Stimulated activated CD8-positive, alpha-beta memory T cell treated with anti-CD3 and anti-CD28 coated beads, Interleukin-15, amount 100 ng/mL, for 1 hour (primary cell): ENCODE results near the gene PAK5.

Experiments used
- DNase-seq: peaks from one replicate; pipeline ENCODE4 v3.0.0-alpha.2; 2020; ENCODE audit warnings: low read depth

PAK5 gene

DNA sequence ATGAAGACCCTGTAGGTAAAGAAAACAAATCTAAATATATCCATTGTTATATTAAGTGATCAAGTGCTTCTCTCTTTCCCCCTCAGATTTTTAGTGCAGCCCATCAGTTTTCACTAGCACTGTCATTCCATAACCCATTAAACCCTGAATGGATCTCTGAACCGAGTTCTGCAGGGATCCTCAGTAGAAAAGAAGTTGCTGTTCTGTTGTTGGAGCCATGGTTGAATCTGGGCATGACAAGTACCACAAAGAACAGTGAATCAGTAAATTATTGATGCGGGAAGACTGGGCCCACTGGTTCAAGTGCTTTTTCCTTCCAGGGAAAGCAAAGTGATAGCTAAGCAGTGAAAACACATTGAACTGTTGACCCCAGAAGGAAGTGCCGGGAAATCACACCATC lies 264.1 kb downstream of the PAK5 start:
- no peak for DNase-seq

DNA sequence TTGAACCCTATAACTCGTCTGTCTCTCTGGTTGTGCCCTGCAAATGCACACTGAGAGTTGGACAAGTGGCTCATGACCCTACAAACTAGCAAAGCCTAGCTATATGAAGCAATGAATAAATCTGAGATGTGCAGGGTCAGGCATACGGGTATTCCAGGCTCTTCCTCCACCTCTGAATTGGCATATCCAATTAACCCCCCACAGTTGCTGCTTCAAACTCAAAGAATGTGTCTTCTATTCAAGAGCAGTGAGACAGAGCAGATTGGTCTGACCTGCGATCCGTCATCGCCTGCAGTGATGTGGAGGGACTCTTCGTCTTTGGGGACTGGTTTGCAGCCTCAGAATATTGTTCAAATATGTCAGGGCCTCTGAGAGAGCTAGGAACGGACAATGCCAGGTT lies 264.7 kb downstream of the PAK5 start:
- no peak for DNase-seq

DNA sequence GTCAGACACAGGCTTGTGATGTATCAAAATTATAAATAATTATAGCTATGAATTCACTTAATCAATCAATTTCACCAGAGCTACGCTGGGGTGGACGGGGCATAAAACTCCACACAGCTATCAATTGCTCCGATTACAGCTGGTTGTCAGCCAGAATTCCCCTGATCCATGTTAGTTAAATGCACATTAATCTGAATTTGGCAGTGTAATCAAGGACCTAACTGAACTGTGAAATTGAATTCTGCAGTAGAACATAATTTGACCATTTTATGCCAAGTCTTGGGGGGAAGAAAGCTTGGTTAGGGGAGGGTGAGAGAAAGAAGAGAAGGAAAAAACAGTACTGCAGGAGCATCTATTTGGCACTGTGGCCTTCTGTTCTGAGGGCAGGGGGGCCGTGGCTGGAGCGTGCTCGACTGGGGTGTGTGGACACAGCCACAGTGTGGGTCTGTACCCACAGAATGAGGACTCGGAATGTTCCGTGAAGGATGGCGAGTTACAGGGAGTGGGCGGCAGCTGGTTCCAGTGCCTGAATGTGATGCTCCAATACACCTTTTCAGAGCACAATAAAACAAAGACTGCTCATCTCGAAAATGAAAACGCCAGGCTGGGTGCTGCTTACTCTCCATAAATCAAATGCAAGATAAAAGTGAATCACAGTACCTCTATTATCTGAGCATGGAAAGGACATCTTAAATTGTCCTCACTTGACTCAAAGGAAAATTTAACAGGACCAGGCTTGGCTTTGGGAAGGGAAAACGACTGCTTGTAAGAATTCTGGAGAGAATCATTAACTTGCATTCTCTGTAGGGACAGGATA lies 265.3 kb downstream of the PAK5 start:
- DNase-seq = no peak

DNA sequence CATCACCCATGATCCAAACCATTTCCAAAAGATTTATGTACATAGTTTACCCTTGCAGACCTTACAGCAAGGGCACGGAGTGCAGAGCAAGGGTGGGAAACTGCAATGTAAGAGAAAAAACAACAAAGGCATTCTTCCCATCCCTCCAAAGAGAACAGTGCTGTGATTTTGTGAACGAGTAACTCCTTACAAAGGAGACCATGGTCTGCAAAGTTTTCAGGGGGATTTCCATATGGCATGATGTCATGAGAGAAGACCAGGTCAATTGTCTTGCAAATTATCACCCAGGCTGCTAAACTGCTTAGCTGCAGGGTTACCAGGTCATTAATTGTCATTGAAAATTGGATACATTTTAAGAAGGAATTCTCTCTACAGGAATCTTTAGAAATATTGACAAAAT lies 266.2 kb downstream of the PAK5 start:
- no peak for DNase-seq

DNA sequence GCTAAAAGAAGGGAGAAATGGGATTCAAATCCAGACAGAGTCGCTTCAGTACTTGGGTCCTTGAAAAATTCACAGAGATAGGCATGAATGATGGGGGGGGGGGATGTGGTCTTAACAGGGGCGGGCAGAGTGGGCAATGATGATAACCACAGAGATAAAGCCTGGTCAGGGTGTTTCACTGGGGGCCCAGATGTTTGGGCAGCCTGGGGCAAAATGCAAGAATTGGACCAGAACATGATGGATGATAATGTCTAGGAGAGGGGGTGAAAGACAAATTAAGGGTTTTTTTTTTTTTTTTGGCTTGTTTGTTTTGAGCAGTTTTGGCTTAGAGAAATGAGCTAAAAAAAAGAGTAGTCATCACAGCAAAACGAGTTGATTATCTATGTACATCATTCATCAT lies 267.1 kb downstream of the PAK5 start:
- DNase-seq = no peak

DNA sequence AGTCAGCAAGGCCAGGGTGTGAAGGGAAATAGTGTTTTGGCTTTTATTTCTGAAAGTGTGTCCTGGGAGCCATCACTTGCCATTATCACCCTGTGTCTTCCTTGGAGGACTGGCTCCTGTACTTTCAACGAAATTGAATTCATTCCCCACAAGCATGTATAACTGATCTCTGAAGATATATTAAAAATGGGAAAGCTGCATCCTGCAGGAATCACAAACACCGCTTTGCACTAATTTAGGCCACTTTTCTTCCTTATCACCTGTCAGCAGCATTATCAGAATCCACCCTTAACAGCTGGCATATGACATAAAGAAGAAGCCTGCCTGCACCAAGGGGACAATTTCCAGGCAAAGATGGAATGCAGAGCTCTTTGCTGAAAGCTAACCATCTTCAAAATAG lies 268.3 kb downstream of the PAK5 start:
- DNase-seq = no peak

DNA sequence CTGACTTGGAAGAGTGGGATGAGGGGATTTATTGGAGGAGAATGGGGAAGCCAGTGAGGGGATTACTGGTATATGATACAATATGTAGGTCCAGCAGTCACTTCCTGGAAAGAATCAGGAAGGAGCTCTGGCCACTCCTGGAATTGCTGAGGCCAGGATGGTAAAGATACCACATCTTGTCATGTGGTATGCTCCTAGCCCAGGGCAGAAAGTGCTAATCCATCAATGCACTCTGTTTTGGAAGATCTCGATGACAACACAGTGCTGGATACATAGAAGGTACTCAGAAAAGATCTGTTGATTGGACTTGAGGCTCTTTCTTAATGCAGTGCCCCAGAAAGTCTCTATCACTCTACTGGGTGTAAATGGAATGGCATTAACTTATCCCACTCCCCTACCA lies 271.9 kb downstream of the PAK5 start:
- DNase-seq = no peak

DNA sequence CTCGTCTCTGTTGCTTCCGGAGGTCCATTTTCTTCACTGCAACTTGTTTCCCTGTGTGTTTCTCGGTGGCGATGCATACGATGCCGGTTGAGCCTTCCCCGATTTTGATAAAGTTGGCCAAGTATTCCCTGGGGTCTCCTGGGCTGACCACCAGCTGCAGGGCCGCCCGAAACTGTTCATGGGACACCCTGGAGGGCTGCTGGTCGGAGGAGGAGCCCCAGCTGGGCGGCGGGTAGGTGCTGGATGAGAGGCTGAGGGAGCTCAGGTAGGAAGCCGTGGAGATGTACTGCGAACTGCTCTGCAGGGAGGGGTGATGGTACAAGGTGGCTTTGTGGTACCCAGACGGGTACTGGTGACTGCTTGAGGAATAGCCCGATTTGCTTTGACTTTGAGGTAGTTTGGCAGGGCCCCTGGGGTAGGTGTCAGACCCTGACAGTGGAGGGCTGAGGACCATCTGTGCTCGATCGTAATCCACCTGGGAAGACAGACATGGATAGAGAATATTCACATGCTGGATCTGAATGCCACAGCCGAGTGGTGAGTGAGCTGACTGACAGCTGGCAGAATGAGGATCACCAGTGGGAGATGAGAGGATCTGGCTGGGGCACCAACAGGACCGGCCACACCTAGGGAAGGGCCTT lies 272.8 kb downstream of the PAK5 start:
- DNase-seq = no peak

DNA sequence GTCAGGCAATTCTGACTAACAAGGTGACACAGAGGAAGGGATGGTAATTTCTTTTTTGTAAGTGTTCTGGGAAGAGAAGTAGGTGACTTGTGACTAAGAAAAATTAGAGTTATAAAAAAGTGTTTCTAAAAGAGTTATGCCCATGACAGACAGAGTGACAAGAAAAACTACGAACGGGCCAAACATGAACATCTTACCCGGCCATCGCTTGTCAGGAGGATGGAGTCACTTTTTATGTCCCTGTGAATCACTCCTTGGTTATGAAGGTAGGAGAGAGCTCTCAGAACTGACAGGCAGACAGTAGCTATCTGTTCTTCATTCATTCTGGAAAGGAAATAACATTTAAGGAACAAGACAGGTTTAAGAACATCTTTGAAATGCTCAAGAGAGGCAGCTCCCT lies 281.5 kb downstream of the PAK5 start:
- no peak for DNase-seq

DNA sequence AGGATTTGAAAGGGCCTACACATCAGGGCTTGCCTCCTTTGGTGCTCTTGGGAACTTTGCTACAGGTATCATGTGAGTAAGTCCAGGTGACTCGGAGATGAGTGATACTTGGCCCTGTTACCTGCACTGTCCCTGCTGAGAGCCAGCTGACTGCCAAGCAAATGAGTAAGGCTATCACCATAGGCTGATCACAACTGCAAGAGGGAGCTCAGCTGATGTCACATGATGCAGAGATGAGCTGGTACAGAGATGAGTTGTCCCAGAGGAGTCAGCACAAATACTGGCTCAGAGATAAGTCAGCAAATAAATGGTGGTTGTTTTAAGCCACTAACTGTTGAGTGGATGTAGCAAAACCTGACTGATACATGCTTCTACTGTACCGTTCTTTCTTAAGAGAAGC lies 283.1 kb downstream of the PAK5 start:
- no peak for DNase-seq

DNA sequence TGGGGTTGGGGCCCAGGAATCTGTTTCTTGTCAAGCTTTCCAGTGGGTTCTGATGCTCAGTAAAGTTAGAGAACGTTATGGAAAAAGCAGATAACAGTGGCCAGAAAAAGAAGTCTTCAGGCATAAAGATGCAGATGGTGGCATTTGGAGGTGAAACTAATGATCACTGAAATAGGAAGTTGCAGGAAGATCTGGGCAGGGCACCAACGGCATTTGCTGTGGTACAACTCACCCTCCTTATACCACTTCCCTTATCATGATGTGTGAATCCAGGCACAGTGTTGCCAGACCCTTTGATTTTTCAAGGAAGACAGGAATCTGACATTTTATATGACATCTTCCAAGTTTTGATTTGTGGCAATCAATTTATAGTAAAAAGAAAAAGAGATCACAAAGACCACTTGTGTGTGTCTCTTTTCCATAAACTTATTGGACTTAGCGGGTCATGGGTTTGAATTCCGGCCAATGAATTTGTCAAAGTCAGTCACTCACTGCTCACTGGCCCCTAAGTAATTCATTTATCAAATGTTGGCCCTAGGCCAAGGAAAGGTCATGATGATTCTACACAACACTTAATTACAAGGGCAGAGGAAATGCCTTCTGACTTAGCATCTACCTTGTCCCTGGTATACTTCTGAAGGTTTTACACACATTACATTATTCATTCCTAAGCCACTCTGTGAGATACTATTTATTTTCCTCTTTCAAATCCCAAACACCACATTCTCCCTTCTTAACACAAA lies 286.9 kb downstream of the PAK5 start:
- DNase-seq = no peak

DNA sequence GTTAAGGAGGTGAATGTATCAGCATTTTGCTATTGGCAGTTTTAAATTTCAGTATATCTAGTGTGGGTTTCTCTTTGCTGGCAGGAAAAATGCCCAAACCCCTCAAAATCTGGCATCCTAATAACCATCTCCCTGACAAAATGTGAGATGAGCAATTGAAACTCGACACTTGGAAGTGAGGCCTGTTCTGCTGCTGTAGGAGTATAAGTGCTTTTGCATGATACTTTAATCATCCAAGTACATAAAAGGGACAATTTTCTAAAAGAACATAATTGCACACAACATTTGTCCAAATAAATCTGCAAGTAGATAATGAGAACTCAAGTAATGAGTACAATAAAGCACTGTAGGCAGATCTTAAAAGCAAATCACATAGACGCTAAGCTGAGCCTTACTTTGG lies 288.0 kb downstream of the PAK5 start:
- no peak for DNase-seq

DNA sequence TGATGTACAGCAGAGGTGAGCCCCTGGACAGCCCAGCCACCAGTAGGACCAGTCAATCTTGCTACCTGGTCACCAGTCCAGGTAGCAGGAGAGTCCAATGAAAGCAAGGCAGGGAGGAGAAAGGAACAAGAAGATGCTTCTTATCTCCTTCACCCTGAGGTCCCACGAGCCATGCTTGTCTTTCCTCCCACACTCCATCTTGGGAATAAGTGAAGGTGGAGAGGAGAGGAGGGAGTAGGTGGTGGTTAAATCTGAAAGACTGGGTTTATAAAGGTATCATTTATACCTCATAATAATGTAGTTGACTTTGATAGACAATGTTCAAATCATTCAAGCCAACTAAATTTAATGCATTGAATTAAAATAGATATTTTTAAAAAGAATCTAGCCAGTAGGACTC lies 288.6 kb downstream of the PAK5 start:
- DNase-seq = no peak

DNA sequence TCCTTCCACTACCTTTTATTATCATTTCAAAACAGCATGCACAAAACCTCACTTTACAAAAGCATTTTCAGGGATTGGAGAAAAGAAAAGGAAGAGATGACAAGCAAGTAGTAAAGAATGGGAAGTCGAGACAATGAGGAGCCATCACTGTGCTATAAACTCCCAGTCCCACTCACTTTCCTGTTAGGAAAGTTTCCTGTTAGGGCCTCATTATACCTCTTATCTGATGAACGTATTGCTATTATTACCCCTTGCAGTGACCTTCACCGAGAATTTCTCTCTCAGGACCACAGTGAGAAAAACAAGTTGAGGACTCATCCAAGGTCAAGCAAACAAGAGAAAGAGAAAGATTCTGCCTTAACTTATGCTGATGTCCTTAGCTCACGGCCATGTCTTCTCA lies 295.7 kb downstream of the PAK5 start:
- DNase-seq = no peak

DNA sequence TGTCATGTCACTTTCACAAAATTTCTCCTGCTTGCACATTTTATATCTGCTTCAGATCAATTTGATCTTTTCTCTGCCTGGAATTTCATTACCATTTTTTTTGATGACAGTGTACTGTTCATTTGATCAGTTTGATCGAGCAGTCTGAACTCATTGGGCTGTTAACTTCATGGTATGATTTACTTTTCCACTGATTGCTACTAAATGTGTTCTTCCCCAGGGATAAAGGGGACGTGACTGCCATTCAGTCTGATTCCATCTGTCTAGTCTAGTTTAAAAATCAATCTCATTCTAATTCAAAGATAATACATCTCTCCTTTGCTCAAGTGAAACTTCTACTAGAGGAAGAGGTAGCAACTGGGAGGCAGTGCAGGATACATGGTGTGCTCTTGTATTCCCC lies 303.4 kb downstream of the PAK5 start:
- DNase-seq = no peak

DNA sequence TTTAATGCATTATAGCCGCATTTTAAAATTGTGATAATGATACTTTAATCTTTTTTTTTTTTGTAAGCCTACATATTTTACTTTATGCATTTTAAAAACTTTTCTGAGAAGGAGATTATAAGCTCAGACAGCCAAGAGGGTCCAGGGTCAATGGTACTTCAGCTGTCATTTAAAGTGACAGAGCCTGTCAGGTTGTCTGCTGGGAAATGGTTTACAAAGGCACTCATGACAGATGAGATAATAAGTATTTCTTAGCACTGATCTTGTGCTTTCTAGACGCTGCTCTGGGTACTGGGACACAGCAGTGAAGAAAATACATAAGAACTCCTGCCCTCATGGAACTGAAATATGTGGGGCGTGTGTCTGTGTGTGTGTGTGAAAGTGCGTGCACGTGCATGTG lies 304.9 kb downstream of the PAK5 start:
- no peak for DNase-seq

DNA sequence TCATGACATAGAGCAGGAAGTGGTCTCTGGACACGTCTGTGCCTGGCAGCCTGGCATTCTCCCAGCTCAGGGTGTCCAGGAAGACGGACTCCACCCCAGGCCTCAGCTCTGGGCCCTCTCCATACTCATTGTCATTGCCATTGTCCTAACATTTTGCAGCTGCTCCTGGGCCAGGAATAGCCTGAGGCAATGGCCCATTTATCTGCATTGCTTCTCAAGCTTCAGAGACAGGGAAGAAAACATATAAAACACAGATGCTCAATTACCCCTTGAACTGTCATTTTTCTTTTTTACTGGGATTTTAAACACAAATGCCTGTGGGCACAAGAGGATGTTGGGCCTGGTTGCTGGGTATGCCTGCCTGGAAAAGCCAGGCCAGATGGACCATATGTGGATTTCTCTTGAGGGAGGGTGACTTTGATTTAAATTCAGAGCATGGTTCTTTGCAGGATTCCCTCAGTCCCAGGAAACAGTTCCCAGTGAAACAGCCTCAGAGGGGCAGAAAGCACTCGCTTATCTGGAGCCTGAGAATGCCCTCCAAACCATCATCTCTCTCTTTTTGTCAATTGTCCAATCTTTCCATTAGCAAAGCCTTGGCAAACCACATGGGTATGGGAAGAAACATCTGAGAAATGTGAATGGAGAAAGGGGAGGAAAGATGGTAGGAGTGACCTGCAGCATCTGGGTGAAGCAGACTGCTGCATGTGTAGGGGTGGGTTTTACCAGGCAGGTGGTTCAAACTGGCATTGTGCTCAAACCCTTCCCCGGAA lies 306.6 kb downstream of the PAK5 start:
- DNase-seq = no peak

DNA sequence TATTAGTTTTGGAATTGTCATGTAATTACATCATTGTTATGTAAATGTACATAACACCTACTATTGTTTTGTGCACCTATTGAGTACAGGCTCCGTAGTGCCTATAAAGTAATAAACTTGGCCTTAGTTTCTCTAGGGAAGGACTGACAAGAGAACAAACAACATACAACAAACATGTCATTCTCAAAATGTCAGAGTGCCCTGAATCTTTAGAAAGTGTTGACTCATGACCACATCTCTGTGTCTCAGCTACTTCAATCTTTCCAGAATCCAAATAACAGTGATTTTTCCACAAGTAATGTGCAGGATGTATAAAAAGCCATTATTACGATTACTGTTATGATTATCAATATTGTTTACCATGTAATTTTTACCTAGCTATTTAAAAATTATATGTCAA lies 307.3 kb downstream of the PAK5 start:
- no peak for DNase-seq

DNA sequence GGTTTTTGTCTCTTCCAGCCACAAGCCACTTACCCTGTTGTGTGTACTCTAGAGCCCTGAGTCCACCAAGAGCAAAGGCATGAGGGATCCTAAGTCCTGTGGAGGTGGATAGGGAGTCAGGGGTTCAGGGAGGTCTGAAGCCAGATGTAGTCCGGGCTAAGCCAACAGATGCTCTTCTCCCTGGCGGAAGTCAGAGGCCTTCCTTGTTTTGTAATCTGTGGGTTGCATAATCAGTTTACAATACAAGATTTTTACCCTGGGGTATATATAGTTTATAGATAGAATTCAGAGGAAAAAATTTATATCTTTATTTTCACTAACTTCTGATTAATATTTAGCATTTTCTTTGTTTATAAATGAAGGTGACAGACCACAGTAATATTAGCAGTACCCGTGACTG lies 315.2 kb downstream of the PAK5 start:
- DNase-seq = no peak

DNA sequence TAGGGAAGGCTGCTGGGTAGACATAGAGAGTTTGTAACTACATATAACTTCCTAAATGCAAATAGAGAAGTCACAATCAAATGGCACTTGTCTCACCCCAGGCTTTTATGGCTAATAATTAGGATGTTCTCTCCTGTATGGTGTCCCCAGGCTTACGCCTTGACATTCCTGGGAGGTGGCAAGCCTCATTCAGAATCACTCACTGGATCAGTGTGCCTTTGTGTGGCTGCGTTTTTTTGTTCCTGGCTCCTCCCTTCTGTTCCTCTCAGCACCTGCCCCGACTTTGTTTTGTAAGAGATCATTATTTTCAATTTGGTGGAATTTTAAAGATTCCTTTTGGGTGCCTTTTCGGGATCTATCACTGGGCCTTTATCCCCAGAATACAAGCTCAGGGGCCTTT lies 318.8 kb downstream of the PAK5 start:
- no peak for DNase-seq

DNA sequence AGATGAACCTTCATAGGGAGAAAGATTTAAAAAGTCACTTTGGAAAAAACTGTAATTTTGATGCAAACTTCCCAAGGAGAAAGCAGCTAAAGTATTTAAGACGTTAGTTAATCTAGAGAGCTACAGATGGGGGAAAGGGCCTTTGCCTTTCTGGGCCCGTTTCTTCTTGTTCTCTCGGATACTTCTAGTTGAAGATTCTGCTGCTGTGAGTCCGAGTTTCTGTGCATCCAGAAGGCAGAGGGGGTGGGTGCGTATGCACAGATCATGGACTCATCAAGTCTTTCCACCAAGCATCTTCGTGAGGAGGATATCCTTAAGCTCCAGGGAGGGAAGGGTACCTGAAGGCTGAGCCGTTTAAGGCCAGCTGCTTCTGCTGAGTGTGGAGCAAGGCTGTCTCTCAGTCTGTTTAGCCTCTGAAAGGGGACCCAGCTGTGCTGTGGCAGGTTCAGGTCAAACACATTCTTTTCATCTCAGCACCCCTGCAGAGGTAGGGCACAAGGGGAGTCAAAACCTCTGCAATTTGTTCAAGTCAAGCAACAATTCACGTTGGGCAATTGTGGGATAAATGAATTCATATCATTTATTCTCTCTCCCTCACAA lies 320.2 kb downstream of the PAK5 start:
- DNase-seq = no peak
